Activated CD8-positive, alpha-beta memory T cell treated with anti-CD3 and anti-CD28 coated beads, Interleukin-2, amount 50 U/mL, for 24 hours (primary cell): Measurements from ENCODE around the gene RASL10B.
A peak's percentile ranks its signal among the peaks of the same experiment; 100 is the strongest.
"Not testable (repeated sequence)": the region's sequence is repeated elsewhere in the genome, so short reads cannot be mapped to it uniquely, and the experiment has no call there.

Source experiments
- DNase-seq: peaks from one replicate; pipeline ENCODE4 v3.0.0-alpha.2; 2020; ENCODE audit errors: extremely low read depth

The RASL10B gene

DNA sequence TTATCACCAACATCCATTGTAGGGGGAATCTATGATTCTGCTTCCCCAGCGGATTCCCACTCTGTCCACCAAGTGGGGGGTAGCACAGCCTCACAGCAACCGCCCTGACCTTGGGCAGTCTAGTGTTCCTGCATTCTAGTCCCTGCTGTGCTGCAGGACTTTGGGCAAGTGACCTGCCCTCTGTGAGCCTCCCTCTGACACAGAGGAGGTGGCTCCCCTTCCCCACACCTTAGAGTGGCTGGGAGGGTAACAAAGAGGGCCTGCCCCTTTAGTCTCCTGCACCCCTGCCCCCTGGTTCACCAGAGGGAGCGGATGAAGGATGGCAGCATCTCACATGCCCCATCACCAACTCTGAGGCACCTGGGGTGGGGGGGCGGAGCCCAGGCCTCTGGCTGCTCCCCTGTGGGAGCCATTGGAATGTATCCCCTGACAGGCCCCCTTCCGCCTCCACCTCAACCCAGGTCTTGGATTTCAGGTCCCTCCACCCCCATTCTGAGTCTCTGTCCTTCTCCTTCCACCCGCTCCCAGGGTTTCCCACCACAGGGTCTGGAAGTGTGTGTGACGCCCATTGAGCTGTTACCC is 11.5 kb downstream of the RASL10B start:
- DNase-seq = no peak

DNA sequence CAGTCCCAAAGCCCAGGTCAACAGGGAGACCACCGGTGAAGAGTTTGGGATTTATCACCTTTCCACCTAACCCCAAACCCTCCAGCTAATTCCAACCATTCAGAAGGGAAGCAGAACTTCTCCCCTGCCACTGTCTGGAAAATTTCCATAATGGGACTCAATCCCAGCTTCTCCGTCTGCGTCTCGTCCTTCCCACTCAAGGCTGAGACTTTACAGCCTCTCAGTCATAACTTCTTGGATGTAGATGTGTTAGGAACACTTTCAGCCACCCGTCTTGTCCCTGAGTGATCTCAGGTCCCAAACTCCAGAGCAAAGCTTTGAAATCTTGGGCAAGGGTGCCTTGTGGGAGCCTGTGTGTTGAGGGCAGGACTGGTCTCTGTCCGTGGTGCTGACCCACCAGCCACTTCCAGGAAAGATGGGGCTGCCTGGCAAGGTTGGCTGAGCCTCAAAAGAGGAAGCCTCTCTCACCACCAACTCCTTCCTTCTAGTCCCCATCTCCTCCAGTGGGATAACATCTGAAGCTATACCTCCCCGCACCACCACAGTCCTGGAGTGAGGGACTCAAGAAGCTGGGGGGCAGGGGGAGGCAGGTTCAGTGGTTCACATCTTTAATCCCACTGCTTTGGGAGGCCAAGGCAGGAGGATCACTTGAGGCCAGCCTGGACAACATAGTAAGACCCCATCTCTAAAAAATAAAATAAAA is 12.3 kb downstream of the RASL10B start:
- DNase-seq = no peak

DNA sequence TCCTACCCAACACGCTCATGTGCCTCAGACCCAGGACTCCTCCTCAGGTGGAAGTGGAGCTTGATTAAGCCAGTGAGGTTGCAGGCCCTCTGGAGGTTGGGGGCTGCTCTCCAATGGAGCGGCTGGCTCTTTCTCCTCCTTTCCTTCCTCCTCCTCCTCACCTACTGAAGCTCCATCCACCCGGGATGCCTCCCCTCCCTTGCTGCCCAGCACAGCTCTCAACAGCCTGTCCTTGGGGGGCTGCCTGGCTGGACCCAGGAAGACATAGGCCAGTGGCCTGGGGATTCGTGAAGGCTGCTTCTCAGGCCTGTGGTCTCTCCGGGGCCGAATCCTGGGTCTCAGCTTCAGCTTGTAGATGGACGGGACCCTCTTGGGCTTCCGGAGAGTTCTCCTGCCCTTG is 13.4 kb downstream of the RASL10B start:
- DNase-seq = no peak

DNA sequence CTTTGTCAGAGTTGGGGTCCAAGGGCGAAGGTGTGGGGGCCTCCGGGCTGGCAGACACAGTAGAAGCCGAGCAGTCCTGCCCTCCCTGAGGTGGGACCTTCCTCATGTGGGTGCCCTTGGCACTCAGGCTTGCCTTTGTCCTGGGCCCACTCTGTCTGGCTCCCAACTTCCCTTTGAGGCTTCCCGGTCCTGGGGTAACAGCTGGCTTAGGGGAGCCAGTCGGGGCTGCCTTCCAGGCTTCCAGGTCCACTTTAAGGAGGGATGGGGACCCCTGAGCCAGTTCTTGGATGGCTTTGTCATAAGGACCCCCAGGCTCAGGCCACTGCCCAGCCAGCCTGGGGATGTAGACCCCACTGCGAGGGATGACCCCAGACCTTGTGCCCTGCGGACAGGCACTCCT is 13.8 kb downstream of the RASL10B start:
- DNase-seq = no peak

DNA sequence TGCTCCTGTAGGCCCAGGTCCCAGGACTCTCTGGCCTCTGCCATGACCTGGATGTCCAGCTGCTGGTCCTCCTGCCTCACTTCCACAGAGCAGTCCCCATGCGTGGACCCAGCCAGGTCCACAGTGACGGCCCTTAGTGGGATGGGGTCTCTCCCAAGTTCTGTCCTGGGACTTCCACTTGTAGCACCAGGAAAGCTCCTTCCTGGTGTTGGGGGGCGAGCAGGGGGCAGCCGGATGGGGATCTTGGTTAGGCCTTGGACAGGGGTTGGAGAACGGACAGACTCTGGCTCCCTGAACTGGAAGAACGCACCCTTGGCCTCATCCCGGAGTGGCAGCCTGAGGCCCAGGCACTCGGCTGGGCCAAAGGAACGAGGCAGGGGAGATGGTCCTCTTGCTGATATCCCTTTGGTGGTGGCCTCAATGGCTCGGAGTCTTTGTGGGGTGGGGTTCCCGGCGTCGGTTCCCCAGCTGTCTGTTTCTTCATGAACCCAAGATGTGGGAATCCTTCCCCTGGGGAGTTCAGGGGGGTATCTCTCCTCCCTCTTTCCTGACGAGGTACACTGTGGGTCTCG is 14.4 kb downstream of the RASL10B start:
- DNase-seq = no peak

DNA sequence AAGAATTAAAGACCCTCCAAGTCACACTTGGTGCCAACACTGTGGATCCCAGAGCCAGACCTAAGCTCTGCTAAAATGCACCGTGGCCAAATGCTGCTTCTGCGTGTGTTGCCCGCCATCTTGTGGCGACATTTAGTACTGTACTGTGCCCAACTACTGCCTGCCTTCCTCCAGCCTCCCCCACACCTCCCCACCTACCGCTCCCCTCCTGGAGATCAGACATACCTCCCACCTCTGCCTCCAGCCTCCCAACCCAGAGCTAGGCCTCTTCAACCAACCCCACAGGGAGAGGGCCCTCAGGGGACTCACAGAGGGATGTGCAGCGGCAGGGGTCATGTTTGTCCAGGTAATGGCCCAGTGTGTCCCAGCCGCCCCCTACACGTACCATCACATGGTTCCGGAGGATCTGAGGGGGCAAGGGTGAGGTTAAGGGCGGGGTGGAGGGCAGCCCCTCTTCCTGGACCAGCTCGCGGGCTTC is 16.1 kb downstream of the RASL10B start:
- DNase-seq = peak; percentile 46

DNA sequence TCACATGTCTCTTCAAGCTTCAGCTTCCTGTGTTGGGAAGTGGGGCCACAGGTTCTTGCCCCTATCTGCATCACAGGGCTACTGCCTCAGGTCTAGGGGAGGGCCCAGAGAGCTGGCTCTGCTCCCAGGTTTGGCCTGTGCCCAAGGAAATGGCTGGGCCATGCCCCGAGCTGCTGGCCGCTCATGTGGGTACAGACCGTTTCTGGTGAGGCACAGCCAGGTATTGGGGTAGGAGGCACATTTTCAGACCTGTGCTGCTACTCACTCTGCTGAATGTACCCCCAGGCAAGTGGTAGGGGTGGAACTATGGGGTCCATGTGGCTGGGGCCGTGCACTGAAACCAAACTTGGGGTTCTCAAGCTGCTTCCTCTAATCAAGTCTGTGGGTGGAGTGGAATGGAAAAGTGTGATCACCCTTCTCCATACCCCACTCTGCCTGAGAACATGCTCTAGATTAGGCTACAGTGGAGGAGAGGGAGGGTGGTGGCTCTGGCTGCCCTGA is 17.0 kb downstream of the RASL10B start:
- no peak for DNase-seq

- DNase-seq = no peak
Measured at GRCh38 chr17:35748979-35749378, 17.5 kb downstream of the RASL10B start.

GRCh38 chr17:35749560-35750412 is 18.3 kb downstream of the RASL10B start:
- no peak for DNase-seq

GRCh38 chr17:35750526-35751395 is 19.3 kb downstream of the RASL10B start:
- no peak for DNase-seq

GRCh38 chr17:35751541-35751940 is 20.1 kb downstream of the RASL10B start:
- not testable (repeated sequence) for DNase-seq

- DNase-seq = no peak
Measured at GRCh38 chr17:35752471-35752870, 21.0 kb downstream of the RASL10B start.

- DNase-seq = no peak
Measured at GRCh38 chr17:35752945-35753764, 21.7 kb downstream of the RASL10B start, which contains the start of gene GAS2L2. Gene GAS2L2 (minus strand): TSS chr17:35753239. CDS start chr17:35752850, 389 bp downstream.

GRCh38 chr17:35757243-35757642 is 25.8 kb downstream of the RASL10B start:
- DNase-seq = no peak

DNA sequence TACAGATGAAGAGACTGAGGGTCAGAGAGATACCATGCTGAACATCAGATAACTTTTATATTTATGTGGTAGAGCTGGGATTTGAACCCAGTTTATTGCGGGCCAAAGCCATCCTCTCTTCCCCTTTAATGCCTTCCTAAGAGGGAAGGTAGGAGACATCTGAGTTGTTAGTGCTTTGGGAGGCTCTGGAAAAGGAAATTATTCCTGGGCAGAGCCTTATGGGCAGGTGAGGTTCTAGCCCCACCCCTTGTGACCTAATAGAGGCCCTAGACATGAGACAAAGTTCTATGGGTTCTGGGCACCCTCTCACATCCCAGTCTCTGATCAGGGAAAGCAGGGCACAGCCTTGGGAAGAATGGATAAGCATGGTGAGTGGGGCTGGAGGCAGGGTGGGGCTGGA is 29.1 kb downstream of the RASL10B start, which contains the start of gene C17orf50:
Gene C17orf50 (plus strand): TSS at position 301 of the 400 bp plus-strand sequence. CDS start 55 bp downstream, at position 356.
- no peak for DNase-seq

GRCh38 chr17:35761601-35762000 is 30.2 kb downstream of the RASL10B start:
- DNase-seq = no peak

GRCh38 chr17:35763767-35764122 is 32.3 kb downstream of the RASL10B start:
- DNase-seq = no peak

DNA sequence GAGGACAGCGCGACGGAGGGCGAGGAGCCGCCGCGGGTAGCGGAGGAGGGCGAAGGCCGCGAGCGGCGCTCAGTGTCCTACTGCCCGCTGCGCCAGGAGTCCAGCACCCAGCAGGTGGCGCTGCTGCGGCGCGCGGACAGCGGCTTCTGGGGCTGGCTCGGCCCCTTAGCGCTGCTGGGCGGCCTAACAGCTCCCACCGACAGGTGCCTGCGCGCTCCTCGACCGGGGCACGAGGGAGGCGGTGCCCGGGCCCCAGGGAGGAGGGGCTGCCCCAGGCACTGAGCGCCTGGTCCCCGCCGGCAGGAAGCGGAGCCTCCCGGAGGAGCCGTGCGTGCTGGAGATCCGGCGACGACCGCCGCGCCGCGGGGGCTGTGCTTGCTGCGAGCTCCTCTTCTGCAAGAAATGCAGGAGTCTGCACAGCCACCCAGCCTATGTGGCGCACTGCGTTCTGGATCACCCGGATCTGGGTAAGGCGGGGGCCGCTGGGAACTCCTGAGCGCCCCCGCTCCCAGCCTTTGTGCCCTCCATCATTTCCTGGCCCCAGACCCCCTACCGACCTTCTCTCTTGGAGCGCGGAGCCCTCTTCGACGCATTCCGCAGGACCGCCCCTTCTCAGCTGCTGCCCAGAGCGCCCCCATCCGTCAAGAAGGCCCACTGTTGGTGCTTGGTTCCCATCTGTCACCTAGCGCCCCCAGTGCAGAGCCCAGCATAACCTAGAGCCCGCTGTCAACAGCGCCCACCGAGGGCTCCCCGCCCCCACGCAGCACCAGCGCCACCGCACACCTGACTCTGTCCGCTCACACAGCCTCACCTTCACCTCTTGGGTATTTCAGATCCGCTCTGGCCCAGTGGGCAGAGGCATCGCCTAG is 32.9 kb downstream of the RASL10B start:
- DNase-seq = peak; percentile 54

DNA sequence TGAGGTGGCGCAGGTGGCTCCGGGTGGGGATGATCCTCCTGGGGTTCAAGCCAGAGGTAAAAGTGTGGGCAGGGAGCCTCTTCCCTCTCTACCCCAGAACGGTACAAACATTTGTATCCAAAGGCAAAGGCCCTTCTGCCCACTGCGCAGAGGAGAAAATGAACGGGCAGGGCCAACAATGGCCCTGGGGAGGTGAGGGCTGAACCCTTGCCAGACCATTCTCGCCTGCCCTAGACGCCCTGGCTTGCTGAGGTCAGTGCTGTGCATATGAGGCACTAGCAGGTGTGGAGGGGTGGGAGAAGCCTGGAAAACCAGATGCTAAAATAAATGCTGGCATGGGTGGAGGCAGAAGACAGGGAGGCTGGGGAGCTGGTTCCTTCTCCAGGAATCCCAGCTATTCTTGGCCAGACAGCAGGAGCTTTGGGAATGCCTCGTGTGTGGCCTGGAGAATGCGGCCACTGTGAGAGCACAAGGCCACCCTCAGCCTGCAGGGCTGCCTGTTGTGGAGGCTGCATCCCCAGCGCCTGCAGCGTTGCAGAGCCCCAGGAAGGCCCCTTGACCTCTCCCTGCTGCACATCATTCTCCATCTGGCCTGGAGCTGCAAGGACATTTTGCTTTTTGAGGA is 33.8 kb downstream of the RASL10B start:
- DNase-seq = no peak
